Thymus (tissue), 14 donors: ENCODE measurements around the gene OR4N2. TPM values are rescaled to one million over a fixed set of nuclear protein-coding genes. Genes with fewer than 3 reads are reported as not detected.
"Not testable (repeated sequence)": the region's sequence is repeated elsewhere in the genome, so short reads cannot be mapped to it uniquely, and the experiment has no call there.

Experiments used
- DNase-seq, 9 donors: peaks; one replicate each; pipeline ENCODE4 v3.0.0-alpha.2; 2013; ENCODE audit warnings: low spot score in 9 of 9, low read depth in 6 of 9, missing footprints in 1 of 9
- H3K27ac ChIP-seq, 2 donors: one replicate each; pipeline ENCODE4 v1.5.1; 2013; ENCODE audit warnings: control low read depth in 1 of 2, low read depth in 1 of 2, low read length in 1 of 2, mild to moderate bottlenecking in 1 of 2, moderate library complexity in 1 of 2
- H3K27me3 ChIP-seq, 2 donors: one replicate each; pipeline ENCODE4 v1.5.1; 2013; ENCODE audit warnings: low read length in 1 of 2; ENCODE audit not compliant: control insufficient read depth in 2 of 2, insufficient read depth in 1 of 2
- H3K36me3 ChIP-seq, 2 donors: one replicate each; pipeline ENCODE4 v1.5.1; 2013; ENCODE audit warnings: low read length in 1 of 2, mild to moderate bottlenecking in 1 of 2, moderate library complexity in 1 of 2; ENCODE audit not compliant: control insufficient read depth in 2 of 2, insufficient read depth in 2 of 2
- H3K4me1 ChIP-seq, 2 donors: one replicate each; pipeline ENCODE4 v1.5.1; 2013; ENCODE audit warnings: low read length in 2 of 2; ENCODE audit not compliant: control insufficient read depth in 2 of 2, insufficient read depth in 2 of 2
- H3K4me3 ChIP-seq, 2 donors: one replicate each; pipeline ENCODE4 v1.5.1; 2013; ENCODE audit warnings: low read length in 2 of 2, control low read depth in 1 of 2, mild to moderate bottlenecking in 1 of 2
- H3K9me3 ChIP-seq, 2 donors: one replicate each; pipeline ENCODE4 v1.5.1; 2013; ENCODE audit warnings: low read length in 1 of 2, mild to moderate bottlenecking in 1 of 2; ENCODE audit not compliant: control insufficient read depth in 2 of 2, insufficient read depth in 1 of 2
- WGBS: extraction: QIAGEN DNeasy Blood & Tissue Kit; methylation state at CpG from one replicate; pipeline ENCODE4 v1.1.7; 2013; 5-methylcytosine and 5-hydroxymethylcytosine counted together
- long read RNA-seq, 10 donors: transcript quantifications; one replicate each; lab custom pipeline, GENCODE V29; 2026
- polyA plus RNA-seq: library from polyadenylated mRNA; stranded (reverse); fragments of 200-250 nt; gene quantifications from one replicate; pipeline ENCODE4 v1.2.3, GENCODE V29; 2013
- total RNA-seq: library from RNA; stranded (reverse); fragments of 120-200 nt; gene quantifications from one replicate; pipeline ENCODE4 v1.2.4, GENCODE V29; 2013
- donor health status: healthy.

The OR4N2 gene, protein sequence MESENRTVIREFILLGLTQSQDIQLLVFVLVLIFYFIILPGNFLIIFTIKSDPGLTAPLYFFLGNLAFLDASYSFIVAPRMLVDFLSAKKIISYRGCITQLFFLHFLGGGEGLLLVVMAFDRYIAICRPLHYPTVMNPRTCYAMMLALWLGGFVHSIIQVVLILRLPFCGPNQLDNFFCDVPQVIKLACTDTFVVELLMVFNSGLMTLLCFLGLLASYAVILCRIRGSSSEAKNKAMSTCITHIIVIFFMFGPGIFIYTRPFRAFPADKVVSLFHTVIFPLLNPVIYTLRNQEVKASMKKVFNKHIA
- total RNA-seq: not detected
- 0.07 TPM for polyA plus RNA-seq
- long read RNA-seq, donor 1: 0 reads
- long read RNA-seq, donor 2: 0 reads
- long read RNA-seq, donor 3: 0 reads
- long read RNA-seq, donor 4: 0 reads
- long read RNA-seq, donor 5: 0 reads
- long read RNA-seq, donor 6: 0 reads
- long read RNA-seq, donor 7, partial matches to known transcripts: 0 of 1 reads
- long read RNA-seq, donor 7, other reads (novel, unspliced or antisense): 0 of 1 reads
- long read RNA-seq, donor 8: 0 reads
- long read RNA-seq, donor 9: 0 reads
- long read RNA-seq, donor 10, partial matches to known transcripts: 0 of 1 reads
- long read RNA-seq, donor 10, other reads (novel, unspliced or antisense): 0 of 1 reads

DNA sequence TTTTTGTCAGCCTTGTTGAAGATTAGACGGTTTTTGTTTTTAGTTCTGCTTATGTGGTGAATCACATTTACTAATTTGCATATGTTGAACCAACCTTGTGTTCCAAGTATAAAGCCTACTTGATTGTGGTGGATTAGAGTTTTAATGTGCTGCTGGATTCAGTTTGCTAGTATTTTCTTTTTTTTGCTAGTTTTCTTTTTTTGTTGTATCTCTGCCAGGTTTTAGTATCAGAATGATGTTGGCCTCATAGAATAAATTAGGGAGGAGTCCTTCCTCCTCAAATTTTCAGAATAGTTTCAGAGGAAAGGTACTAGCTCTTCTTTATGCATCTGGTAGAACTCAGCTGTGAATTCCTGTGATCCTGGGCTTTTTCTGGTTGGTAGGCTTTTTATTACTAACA lies at the start of gene OR4N2:
OR4N2 (plus strand) TSS at position 301 of the 400 bp plus-strand sequence. CDS start 23,679 bp downstream, outside the sequence.
- not testable (repeated sequence) for DNase-seq, H3K4me3 ChIP-seq, H3K27me3 ChIP-seq, H3K4me1 ChIP-seq, H3K36me3 ChIP-seq, H3K27ac ChIP-seq
- H3K9me3 ChIP-seq: peaks cover 0 to 15% of the 10 kb centered on the region in 2 donors
- 90% methylated on average over 1 of the region's 1 CpG for WGBS

- no peaks in the 10 kb centered on the region for H3K4me1 ChIP-seq
- no peak overlapping the region for H3K27ac ChIP-seq
- no peaks in the 10 kb centered on the region for H3K9me3 ChIP-seq
- no peaks in the 10 kb centered on the region for H3K27me3 ChIP-seq
- H3K4me3 ChIP-seq: no peak overlapping the region
- no peak for DNase-seq
- H3K36me3 ChIP-seq: no peaks in the 10 kb centered on the region
- 30% methylated on average over 2 of the region's 2 CpGs for WGBS
These were observed 49.4 kb upstream of the OR4N2 start for GRCh38 chr14:19754172-19754571.

DNA sequence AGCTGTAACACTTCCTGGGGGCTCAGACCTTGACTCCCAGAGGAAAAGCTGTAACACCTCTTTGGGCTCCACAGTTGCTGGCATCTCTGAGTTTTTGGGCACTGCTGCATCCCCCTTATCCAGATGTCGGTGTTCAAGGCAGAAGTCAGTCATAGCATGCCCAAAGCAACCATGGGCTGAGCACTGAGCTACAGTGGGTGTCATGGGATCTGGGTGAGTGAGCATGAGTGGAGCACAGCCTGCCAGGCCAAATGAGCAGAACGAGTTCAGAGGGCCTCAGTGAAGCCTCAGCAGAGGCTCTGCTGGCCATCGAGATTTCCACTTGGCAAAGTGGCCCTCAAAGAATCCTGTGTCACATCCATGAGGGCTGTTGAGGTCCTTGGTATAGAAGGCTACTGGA lies 32.1 kb upstream of the OR4N2 start:
- H3K4me1 ChIP-seq, H3K36me3 ChIP-seq, H3K9me3 ChIP-seq, H3K27ac ChIP-seq, H3K4me3 ChIP-seq, H3K27me3 ChIP-seq, DNase-seq: not testable (repeated sequence)
- 66% methylated on average over 3 of the region's 3 CpGs for WGBS

DNA sequence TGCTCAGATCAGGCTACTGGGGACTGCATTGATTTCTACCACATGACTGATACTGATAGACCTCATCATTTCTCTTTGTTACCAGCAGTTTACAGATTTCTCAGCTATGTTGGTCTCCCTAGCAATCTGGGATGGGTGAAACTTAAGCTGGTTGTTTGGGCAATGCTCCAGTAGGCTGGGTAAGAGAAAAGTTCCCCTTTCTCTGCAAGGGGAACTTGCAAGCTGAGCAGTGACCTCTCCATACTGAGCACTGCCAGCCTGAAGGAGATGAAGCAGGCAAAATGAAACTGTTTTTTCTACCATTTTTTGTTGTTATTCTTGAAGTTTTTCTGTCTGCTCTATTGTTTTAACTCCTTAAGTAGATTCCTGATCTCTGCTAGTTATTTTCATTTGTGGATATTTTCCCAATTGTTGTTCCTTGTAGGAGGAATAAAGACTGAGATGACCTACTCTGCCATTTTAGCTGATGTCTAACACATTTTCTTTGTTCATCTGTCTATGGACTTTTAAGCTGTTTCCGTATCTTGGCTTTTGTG lies 31.6 kb upstream of the OR4N2 start:
- 93% methylated on average over 1 of the region's 1 CpG for WGBS
- Histone ChIP-seq H3K4me1 (no peaks in the 10 kb centered on the region), H3K27me3 (no peaks in the 10 kb centered on the region), H3K4me3 (no peak overlapping the region), H3K9me3 (peaks cover 0 to 2% of the 10 kb centered on the region in 2 donors), H3K36me3 (no peaks in the 10 kb centered on the region), H3K27ac (no peak overlapping the region)
- DNase-seq: no peak

GRCh38 chr14:19772454-19772853 lies 31.1 kb upstream of the OR4N2 start:
- H3K4me1 ChIP-seq, H3K27ac ChIP-seq, H3K4me3 ChIP-seq, H3K36me3 ChIP-seq, H3K9me3 ChIP-seq, DNase-seq, H3K27me3 ChIP-seq: not testable (repeated sequence)
- WGBS: 36% methylated on average over 2 of the region's 2 CpGs

- H3K27ac ChIP-seq, DNase-seq, H3K4me3 ChIP-seq, H3K36me3 ChIP-seq, H3K9me3 ChIP-seq, H3K27me3 ChIP-seq, H3K4me1 ChIP-seq: not testable (repeated sequence)
- 10% methylated on average over 1 of the region's 1 CpG for WGBS
These were observed 30.4 kb upstream of the OR4N2 start, which contains the start of gene OR4M1 for GRCh38 chr14:19773204-19773603. OR4M1 (plus strand) TSS chr14:19773504; CDS start chr14:19780323, 6,819 bp downstream.

- DNase-seq: no peak
- H3K27ac ChIP-seq: no peak overlapping the region
- WGBS: 87% methylated on average over 1 of the region's 1 CpG
- no peak overlapping the region for H3K4me3 ChIP-seq
- H3K4me1 ChIP-seq: no peaks in the 10 kb centered on the region
- no peaks in the 10 kb centered on the region for H3K36me3 ChIP-seq
- no peaks in the 10 kb centered on the region for H3K27me3 ChIP-seq
- H3K9me3 ChIP-seq: peaks cover 0 to 2% of the 10 kb centered on the region in 2 donors
These were observed 28.0 kb upstream of the OR4N2 start for GRCh38 chr14:19775587-19775986.

DNA sequence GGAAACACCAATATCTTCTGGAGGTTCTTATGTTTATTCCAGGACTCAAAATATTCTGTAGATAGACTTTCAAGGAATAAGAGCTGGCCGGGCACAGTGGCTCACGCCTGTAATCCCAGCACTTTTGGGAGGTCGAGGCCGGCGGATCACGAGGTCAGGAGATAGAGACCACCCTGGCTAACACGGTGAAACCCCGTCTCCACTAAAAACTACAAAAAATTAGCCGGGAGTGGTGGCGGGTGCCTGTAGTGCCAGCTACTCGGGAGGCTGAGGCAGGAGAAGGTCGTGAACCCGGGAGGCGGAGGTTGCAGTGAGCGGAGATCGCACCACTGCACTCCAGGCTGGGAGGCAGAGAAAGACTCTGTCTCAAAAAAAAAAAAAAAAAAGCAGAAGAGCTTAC lies 17.7 kb upstream of the OR4N2 start:
- not testable (repeated sequence) for H3K27ac ChIP-seq, DNase-seq
- WGBS: 86% methylated on average over 16 of the region's 16 CpGs

GRCh38 chr14:19787318-19787717 lies 16.3 kb upstream of the OR4N2 start:
- not testable (repeated sequence) for H3K27ac ChIP-seq, H3K9me3 ChIP-seq, DNase-seq, H3K4me1 ChIP-seq, H3K4me3 ChIP-seq, H3K27me3 ChIP-seq, H3K36me3 ChIP-seq
- WGBS: 78% methylated on average over 6 of the region's 6 CpGs

More for the DNA sequence above, 17.7 kb upstream of the OR4N2 start:
- not testable (repeated sequence) for H3K4me3 ChIP-seq, H3K36me3 ChIP-seq, H3K9me3 ChIP-seq, H3K4me1 ChIP-seq, H3K27me3 ChIP-seq
